Measurements from ENCODE around the gene NEU4.
"Not testable (repeated sequence)": the region's sequence is repeated elsewhere in the genome, so short reads cannot be mapped to it uniquely, and the experiment has no call there.

The NEU4 gene

GRCh38 chr2:241819947-241820624, 11.1 kb downstream of the NEU4 start:
- not testable (repeated sequence) for H3K9me3 Mint-ChIP-seq; ATAC-seq (replicated peaks); DNase-seq; H3K4me3 Mint-ChIP-seq; H3K27ac Mint-ChIP-seq
- Mint-ChIP-seq H3K27me3 (peaks cover 41 to 53% of the 10 kb centered on the region in 2 donors), H3K4me1 (peaks cover 23 to 37% of the 10 kb centered on the region in 2 donors), H3K36me3 (peaks cover 0 to 11% of the 10 kb centered on the region in 2 donors)

GRCh38 chr2:241820625-241821384, 11.8 kb downstream of the NEU4 start:
- Mint-ChIP-seq H3K9me3 (peaks cover 4 to 10% of the 10 kb centered on the region in 2 donors), H3K4me1 (peaks cover 19 to 33% of the 10 kb centered on the region in 2 donors), H3K4me3 (no peak overlapping the region), H3K27ac (no peak overlapping the region), H3K36me3 (peaks cover 0 to 15% of the 10 kb centered on the region in 2 donors), H3K27me3 (peaks cover 41 to 51% of the 10 kb centered on the region in 2 donors)
- no peak for ATAC-seq (replicated peaks)
- DNase-seq: no peak

GRCh38 chr2:241821460-241822263, 12.7 kb downstream of the NEU4 start:
- Mint-ChIP-seq H3K4me3 (peak overlapping the region in 1 of 2 donors; percentile 39), H3K27ac (no peak overlapping the region), H3K4me1 (peaks cover 19 to 33% of the 10 kb centered on the region in 2 donors), H3K27me3 (peaks cover 45 to 58% of the 10 kb centered on the region in 2 donors), H3K36me3 (peaks cover 6 to 15% of the 10 kb centered on the region in 2 donors), H3K9me3 (peaks cover 9 to 13% of the 10 kb centered on the region in 2 donors)
- ATAC-seq (replicated peaks): no peak
- DNase-seq: no peak

- H3K9me3 Mint-ChIP-seq: peaks cover 11 to 19% of the 10 kb centered on the region in 2 donors
- DNase-seq (no peak), ATAC-seq (replicated peaks) (no peak)
- H3K4me3 Mint-ChIP-seq: peak overlapping the region in 1 of 2 donors; percentile 53
- H3K4me1 Mint-ChIP-seq: peaks cover 17 to 32% of the 10 kb centered on the region in 2 donors
- peak overlapping the region; percentile 91 for H3K27ac Mint-ChIP-seq
- H3K27me3 Mint-ChIP-seq: peaks cover 50 to 56% of the 10 kb centered on the region in 2 donors
- peaks cover 6 to 15% of the 10 kb centered on the region in 2 donors for H3K36me3 Mint-ChIP-seq
Observed at GRCh38 chr2:241822264-241822623, 13.3 kb downstream of the NEU4 start.

GRCh38 chr2:241823531-241824437, 14.8 kb downstream of the NEU4 start:
- not testable (repeated sequence) for DNase-seq; ATAC-seq (replicated peaks)
- Mint-ChIP-seq H3K4me3 (peak overlapping the region in 1 of 2 donors; percentile 36), H3K27me3 (peaks cover 49 to 59% of the 10 kb centered on the region in 2 donors), H3K9me3 (peaks cover 15 to 29% of the 10 kb centered on the region in 2 donors), H3K36me3 (peaks cover 6 to 15% of the 10 kb centered on the region in 2 donors), H3K4me1 (peaks cover 6 to 24% of the 10 kb centered on the region in 2 donors), H3K27ac (peak overlapping the region; percentile 88)

GRCh38 chr2:241827394-241827793, 18.4 kb downstream of the NEU4 start:
- H3K4me3 Mint-ChIP-seq: no peak overlapping the region
- peaks cover 15 to 29% of the 10 kb centered on the region in 2 donors for H3K9me3 Mint-ChIP-seq
- H3K27ac Mint-ChIP-seq: no peak overlapping the region
- DNase-seq: no peak
- peaks cover 6 to 15% of the 10 kb centered on the region in 2 donors for H3K36me3 Mint-ChIP-seq
- H3K27me3 Mint-ChIP-seq: peaks cover 44 to 56% of the 10 kb centered on the region in 2 donors
- H3K4me1 Mint-ChIP-seq: peaks cover 0 to 13% of the 10 kb centered on the region in 2 donors
- ATAC-seq (replicated peaks): no peak

GRCh38 chr2:241833101-241833663, 24.2 kb downstream of the NEU4 start:
- no peaks in the 10 kb centered on the region for H3K36me3 Mint-ChIP-seq
- peaks cover 6 to 8% of the 10 kb centered on the region in 2 donors for H3K9me3 Mint-ChIP-seq
- H3K27ac Mint-ChIP-seq: no peak overlapping the region
- H3K4me1 Mint-ChIP-seq: peaks cover 0 to 2% of the 10 kb centered on the region in 2 donors
- H3K27me3 Mint-ChIP-seq: peaks cover 17 to 20% of the 10 kb centered on the region in 2 donors
- no peak overlapping the region for H3K4me3 Mint-ChIP-seq
- DNase-seq (no peak), ATAC-seq (replicated peaks) (no peak)

- H3K4me3 Mint-ChIP-seq; H3K36me3 Mint-ChIP-seq; H3K4me1 Mint-ChIP-seq; H3K9me3 Mint-ChIP-seq; ATAC-seq (replicated peaks); DNase-seq; H3K27ac Mint-ChIP-seq: not testable (repeated sequence)
- H3K27me3 Mint-ChIP-seq: peaks cover 14 to 16% of the 10 kb centered on the region in 2 donors
Observed at GRCh38 chr2:241833756-241834526, 24.9 kb downstream of the NEU4 start.

- H3K4me3 Mint-ChIP-seq: no peak overlapping the region
- H3K27me3 Mint-ChIP-seq: peaks cover 14 to 16% of the 10 kb centered on the region in 2 donors
- H3K9me3 Mint-ChIP-seq: peaks cover 5 to 6% of the 10 kb centered on the region in 2 donors
Observed at GRCh38 chr2:241834527-241835210, 25.7 kb downstream of the NEU4 start.

GRCh38 chr2:241835611-241836010, 26.6 kb downstream of the NEU4 start:
- Mint-ChIP-seq H3K36me3 (no peaks in the 10 kb centered on the region), H3K9me3 (peaks cover 5 to 6% of the 10 kb centered on the region in 2 donors), H3K27me3 (peaks cover 13 to 15% of the 10 kb centered on the region in 2 donors), H3K4me1 (peaks cover 0 to 4% of the 10 kb centered on the region in 2 donors), H3K27ac (no peak overlapping the region), H3K4me3 (no peak overlapping the region)
- DNase-seq (no peak), ATAC-seq (replicated peaks) (no peak)

More at GRCh38 chr2:241834527-241835210, 25.7 kb downstream of the NEU4 start:
- H3K4me1 Mint-ChIP-seq: peaks cover 0 to 4% of the 10 kb centered on the region in 2 donors
- no peak for DNase-seq
- no peaks in the 10 kb centered on the region for H3K36me3 Mint-ChIP-seq
- H3K27ac Mint-ChIP-seq: no peak overlapping the region
- ATAC-seq (replicated peaks): no peak

GRCh38 chr2:241836292-241836691, 27.3 kb downstream of the NEU4 start:
- Mint-ChIP-seq H3K27ac (no peak overlapping the region), H3K27me3 (peaks cover 9 to 11% of the 10 kb centered on the region in 2 donors), H3K4me1 (peaks cover 0 to 4% of the 10 kb centered on the region in 2 donors), H3K4me3 (no peak overlapping the region), H3K36me3 (no peaks in the 10 kb centered on the region), H3K9me3 (peaks cover 5 to 6% of the 10 kb centered on the region in 2 donors)
- ATAC-seq (replicated peaks) (no peak), DNase-seq (no peak)
